Measurements from ENCODE around the gene TIE1. TPM values are rescaled to one million over a fixed set of nuclear protein-coding genes. Genes with fewer than 3 reads are reported as not detected.

Gene TIE1
- total RNA-seq, 1 experiment from 2014 or later, result 1.2 TPM

GRCh38 chr1:43318831-43319230 lies 18.0 kb downstream of the TIE1 start:
- Histone ChIP-seq H2AK5ac (ENCODE audit: insufficient read length, low read length) (no peak overlapping the region), H3K23me2 (ENCODE audit: insufficient read length, low read depth, low read length, poor library complexity, severe bottlenecking) (no peaks in the 10 kb centered on the region), H4K91ac (ENCODE audit: insufficient read length, low read depth, low read length) (no peak overlapping the region), H3K4me2 (ENCODE audit: insufficient read depth, insufficient read length, low read length) (no peak overlapping the region), H4K5ac (ENCODE audit: insufficient read length, low read depth, low read length) (no peak overlapping the region), H2BK20ac (ENCODE audit: low read depth, low read length, poor library complexity, severe bottlenecking) (no peak overlapping the region), H2BK120ac (ENCODE audit: low read depth, low read length, poor library complexity, severe bottlenecking) (no peak overlapping the region), H3K14ac (ENCODE audit: insufficient read depth, low read length) (no peak overlapping the region), H2BK15ac (ENCODE audit: low read depth, low read length) (no peak overlapping the region), H3K56ac (ENCODE audit: insufficient read length, low read depth, low read length) (no peak overlapping the region), H3K4me1 (ENCODE audit: insufficient read depth, low read length) (no peaks in the 10 kb centered on the region), H3K23ac (ENCODE audit: insufficient read length, low read depth, low read length) (no peak overlapping the region), H3K27me3 (ENCODE audit: insufficient read depth, low read length) (no peaks in the 10 kb centered on the region), H4K20me1 (ENCODE audit: control insufficient read depth, insufficient read depth, insufficient read length) (no peaks in the 10 kb centered on the region), H3K9me3 (ENCODE audit: control insufficient read depth, low read depth, low read length) (no peaks in the 10 kb centered on the region), H2BK12ac (ENCODE audit: insufficient read length, low read depth, low read length) (no peak overlapping the region), H3T11ph (ENCODE audit: low read length) (no peak overlapping the region), H3K9ac (ENCODE audit: extremely low read depth, insufficient read length, low read length) (no peak overlapping the region), H2AFZ (ENCODE audit: low read length) (no peak overlapping the region), H3K4ac (ENCODE audit: low read depth, low read length) (no peak overlapping the region), H3K27ac (ENCODE audit: insufficient read length, low read depth, low read length) (no peak overlapping the region), H3K79me2 (ENCODE audit: insufficient read depth, low read length) (no peaks in the 10 kb centered on the region), H2BK5ac (ENCODE audit: insufficient read length, low read length) (no peak overlapping the region), H3K18ac (ENCODE audit: insufficient read length, low read depth, low read length) (no peak overlapping the region), H3K79me1 (ENCODE audit: insufficient read depth, low read depth, low read length, poor library complexity, severe bottlenecking) (no peaks in the 10 kb centered on the region), H4K8ac (replicated peaks; ENCODE audit: insufficient read length, low read depth, low read length) (no peak overlapping the region)
- TF ChIP-seq CTCF (conservative IDR thresholded peaks at IDR 0.05), result no peak
- WGBS (ENCODE audit: extremely low coverage, insufficient read length, low lambda C conversion rate), result no CpG with 5 or more reads among the region's 4 CpGs
- Mint-ChIP-seq H3K4me3 (no peak overlapping the region), H3K9me3 (no peaks in the 10 kb centered on the region), H3K4me1 (peaks cover 7 to 11% of the 10 kb centered on the region in 2 experiments), H3K36me3 (ENCODE audit: insufficient read depth in 1 of 3, low read depth in 3 of 3) (no peaks in the 10 kb centered on the region), H3K27ac (peak overlapping the region in 1 of 3 experiments; percentile 80; a peak in 1 of 7 replicates), H3K27me3 (ENCODE audit: low read depth) (no peaks in the 10 kb centered on the region; the same call in none of the 2 replicates)
- DNase-seq, result no peak
